Inferior parietal cortex (tissue), 1 donor: ENCODE measurements around the gene FUT4.
A peak's percentile ranks its signal among the peaks of the same experiment; 100 is the strongest.
"Not testable (repeated sequence)": the region's sequence is repeated elsewhere in the genome, so short reads cannot be mapped to it uniquely, and the experiment has no call there.

ENCODE experiments used
- DNase-seq: peaks from one replicate; pipeline ENCODE4 v3.0.0-alpha.2; 2016; ENCODE audit errors: extremely low spot score

Gene FUT4

GRCh38 chr11:94543695-94544645, at the start of gene FUT4:
TSS of gene FUT4 (plus strand) at chr11:94543921. CDS start at chr11:94544134, 213 bp downstream.
- DNase-seq = peak; percentile 74

GRCh38 chr11:94494126-94494680, 49.5 kb upstream of the FUT4 start:
- no peak for DNase-seq

- no peak for DNase-seq
Measured at GRCh38 chr11:94500181-94500580, 43.5 kb upstream of the FUT4 start.

- no peak for DNase-seq
Measured at GRCh38 chr11:94501522-94501921, 42.2 kb upstream of the FUT4 start.

GRCh38 chr11:94504689-94505293, 38.9 kb upstream of the FUT4 start:
- peak; percentile 79 for DNase-seq

GRCh38 chr11:94506513-94506912, 37.2 kb upstream of the FUT4 start:
- DNase-seq = not testable (repeated sequence)

- DNase-seq = no peak
Measured at GRCh38 chr11:94507485-94507884, 36.2 kb upstream of the FUT4 start.

GRCh38 chr11:94511932-94512781, 31.6 kb upstream of the FUT4 start, which contains the start of gene C11orf97:
TSS of gene C11orf97 (plus strand) at chr11:94512461. CDS start at chr11:94512529, 68 bp downstream.
- peak; percentile 44 for DNase-seq

- DNase-seq = no peak
Measured at GRCh38 chr11:94513091-94513490, 30.6 kb upstream of the FUT4 start.

GRCh38 chr11:94515398-94515797, 28.3 kb upstream of the FUT4 start:
- DNase-seq = no peak

GRCh38 chr11:94516725-94517124, 27.0 kb upstream of the FUT4 start:
- DNase-seq = no peak

GRCh38 chr11:94518300-94518699, 25.4 kb upstream of the FUT4 start:
- no peak for DNase-seq

GRCh38 chr11:94519478-94520084, 24.1 kb upstream of the FUT4 start:
- DNase-seq = peak; percentile 81

GRCh38 chr11:94521684-94522083, 22.0 kb upstream of the FUT4 start:
- no peak for DNase-seq

GRCh38 chr11:94524341-94524740, 19.4 kb upstream of the FUT4 start:
- no peak for DNase-seq

GRCh38 chr11:94525546-94526324, 18.0 kb upstream of the FUT4 start:
- DNase-seq = no peak

- no peak for DNase-seq
Measured at GRCh38 chr11:94526645-94527438, 16.9 kb upstream of the FUT4 start.

- DNase-seq = no peak
Measured at GRCh38 chr11:94528551-94528950, 15.2 kb upstream of the FUT4 start.

GRCh38 chr11:94532211-94532610, 11.5 kb upstream of the FUT4 start:
- DNase-seq = no peak

- no peak for DNase-seq
Measured at GRCh38 chr11:94533206-94533605, 10.5 kb upstream of the FUT4 start.
